NCI-H2171 (cell line): ENCODE results near the gene CAMTA1.

ENCODE experiments used
- DNase-seq: peaks from one replicate; lab custom pipeline; 2025; lab: John Stamatoyannopoulos, UW

The CAMTA1 gene

GRCh38 chr1:7500381-7501083, 715.3 kb downstream of the CAMTA1 start:
- no peak for DNase-seq

DNA sequence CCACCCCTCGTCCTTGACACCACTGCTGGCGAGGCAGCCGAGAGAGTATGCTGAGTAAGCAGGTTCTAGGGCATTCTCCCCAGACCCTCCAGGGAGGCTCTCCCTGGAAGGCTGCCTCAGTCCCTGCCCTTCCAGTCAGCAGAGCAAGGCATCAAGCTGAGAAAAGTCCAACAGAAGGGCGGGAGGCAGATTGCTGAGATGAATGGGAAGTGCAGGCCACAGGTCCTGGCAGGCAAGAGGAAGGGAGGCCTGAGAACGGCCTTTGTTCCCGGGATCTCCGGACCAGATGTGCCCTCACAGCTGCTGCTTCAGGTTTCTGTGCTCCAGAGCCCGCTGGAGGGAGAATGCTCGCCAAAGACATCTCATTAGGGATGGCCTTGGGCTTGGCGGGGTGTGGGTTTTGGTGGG, 715.8 kb downstream of the CAMTA1 start:
- DNase-seq = no peak

DNA sequence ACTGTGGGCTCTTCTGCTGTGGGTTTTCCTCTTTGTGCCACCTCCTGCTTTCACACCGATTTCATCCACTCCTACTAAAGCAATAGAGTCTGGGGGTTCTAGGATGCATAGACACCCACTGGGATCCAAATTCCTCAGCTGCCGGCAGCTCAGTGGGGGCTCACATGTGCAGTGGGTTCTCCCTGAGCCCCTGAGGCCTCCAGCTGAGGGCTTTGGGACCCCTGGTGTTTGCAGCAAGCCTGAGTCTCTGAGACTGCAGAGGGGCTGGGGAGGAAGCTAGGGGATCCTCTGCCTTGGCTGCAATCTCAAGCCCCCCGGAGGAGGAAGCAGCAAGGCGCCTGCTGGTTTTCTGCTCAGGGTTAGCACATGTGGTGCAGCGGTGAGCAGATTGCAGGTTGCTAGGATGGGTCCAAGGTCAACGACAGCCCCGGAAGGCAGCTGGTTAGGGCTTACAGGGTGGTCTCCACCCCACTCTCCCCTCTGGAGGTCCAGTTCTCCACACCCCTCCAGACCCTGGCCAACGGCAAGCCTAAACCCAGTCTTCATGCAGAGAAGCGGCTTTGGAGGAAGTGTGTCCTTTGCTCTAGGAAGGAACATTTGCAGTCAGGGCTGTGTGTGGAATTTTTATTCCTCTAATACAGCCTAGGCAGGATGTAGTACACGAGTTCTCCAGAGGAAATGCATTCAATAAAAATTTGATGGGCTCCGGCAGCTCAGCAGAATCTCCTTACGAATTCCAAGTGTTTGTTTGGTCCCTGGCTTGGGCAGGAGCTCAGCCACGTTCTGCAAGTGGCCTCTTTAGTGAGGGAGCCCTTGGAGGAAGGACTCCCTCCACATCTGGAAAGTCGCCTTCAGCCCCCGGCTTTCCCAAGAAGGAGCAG, 716.7 kb downstream of the CAMTA1 start:
- DNase-seq = no peak

DNA sequence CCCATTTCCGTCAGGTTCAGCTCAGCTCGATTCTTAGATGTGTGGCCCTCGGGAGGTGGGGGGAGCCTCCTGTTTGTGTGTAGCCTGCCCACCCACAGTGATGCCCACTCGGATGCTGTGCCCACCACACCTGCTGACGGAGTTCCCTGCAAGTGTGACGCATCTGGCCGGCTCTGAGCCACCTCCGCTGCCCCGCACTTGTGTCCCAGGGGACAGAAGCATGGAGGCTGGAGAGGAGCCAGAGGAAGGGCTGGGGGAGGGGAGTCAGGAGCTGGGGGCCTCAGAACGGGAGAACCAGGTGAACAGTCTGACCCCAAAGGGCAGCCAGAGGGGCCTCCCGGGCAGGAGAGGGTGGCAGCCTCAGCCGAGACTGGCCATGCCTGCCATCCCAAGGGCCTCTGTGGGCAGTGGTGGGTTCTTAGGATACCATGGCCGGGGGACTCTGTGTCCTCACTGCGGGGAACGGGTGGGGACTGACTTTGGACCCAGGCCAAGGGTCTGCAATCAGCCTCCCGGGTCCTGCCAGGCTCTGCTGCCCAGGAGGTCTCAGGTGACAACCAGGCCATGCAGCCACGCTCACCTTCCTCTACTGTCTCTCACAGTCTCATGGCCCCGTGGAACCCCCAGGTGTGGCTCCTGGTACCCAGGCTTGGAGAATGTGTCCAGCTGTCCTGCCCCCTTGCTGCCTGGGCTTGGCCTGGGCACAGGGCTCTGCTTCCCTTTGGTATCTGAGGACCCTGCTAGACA, 718.6 kb downstream of the CAMTA1 start:
- DNase-seq = no peak

DNA sequence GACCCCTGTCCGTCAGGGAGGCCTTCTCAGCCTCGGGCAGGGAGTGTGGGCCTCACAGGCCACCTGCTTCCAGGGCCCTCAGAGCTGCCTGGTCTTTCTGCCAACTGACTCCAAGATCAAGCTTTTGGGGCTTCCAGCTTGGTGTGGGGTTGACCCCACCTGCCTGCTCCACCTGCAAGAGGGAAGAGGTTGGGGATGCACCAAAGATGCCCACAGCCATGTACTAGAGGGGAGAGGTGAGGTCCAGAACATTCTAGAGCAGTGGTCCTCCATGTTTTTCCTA, 719.1 kb downstream of the CAMTA1 start:
- no peak for DNase-seq

GRCh38 chr1:7505094-7505770, 720.0 kb downstream of the CAMTA1 start:
- no peak for DNase-seq

- no peak for DNase-seq
Observed at GRCh38 chr1:7505771-7506453, 720.7 kb downstream of the CAMTA1 start.

DNA sequence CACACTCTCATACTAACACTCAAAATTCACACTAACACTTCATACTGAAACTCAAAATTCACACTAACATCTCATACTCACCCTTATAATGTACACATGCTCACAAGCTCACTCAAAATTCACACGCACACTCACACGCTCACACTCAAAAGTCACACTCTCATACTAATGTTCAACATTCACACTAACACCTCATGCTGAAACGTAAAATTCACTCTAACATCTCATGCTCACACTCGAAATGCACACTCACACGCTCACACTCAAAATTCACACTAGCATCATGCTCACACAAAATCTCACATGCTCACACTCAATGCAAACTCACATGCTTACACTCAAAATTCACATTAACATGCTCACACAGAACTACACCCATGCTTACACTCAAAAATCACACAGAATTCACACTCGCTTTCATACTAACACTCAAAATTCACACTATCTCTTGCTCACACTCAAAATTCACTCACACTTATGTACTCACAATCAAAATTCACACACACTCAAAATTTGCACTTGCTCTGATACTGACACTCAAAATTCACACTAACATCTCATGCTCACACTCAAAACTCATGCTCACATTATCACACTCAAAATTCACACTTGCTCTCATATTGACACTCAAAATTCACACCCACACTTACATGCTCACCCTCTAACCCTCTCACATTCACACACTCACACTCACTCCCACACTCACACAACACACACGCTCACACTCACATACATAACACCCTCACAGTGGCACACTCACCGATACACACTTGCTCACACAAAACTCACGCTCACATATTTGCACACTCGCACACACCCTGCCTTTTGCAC, 721.4 kb downstream of the CAMTA1 start:
- no peak for DNase-seq

DNA sequence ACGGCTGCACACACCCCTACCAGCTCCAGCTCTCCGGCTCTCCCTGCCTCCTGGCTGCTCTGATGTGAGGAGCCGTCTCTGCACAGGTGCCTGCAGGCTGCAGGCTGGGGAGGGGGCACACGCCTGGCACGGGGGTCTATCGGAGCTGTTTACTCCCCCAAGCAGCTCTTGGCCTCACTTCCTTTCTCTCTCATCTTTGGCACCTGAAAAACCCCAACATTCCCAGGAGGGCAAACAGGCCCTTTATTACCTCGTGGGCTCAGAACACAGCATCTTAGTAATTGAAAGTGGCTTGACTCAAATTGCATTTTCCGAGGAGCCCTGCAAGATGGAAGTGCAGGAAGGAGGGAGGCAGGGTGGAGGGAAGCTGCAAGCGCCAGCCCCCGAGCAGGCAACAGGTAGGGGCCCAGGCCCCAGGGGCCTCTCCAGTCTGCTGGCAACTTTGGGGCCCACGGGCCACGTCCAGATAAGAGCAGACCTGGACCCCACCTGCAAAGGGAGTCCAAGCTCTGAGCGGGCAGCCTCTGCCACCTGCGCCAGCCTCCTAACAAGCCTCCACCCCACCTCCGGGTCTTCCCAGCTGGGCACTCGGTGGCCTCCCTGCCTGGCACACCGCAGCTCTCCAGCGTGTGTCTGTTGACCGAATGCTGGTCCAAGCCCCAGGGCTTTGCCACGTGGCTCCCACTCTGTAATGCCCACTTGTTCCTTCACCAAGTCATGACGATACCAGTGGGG, 722.2 kb downstream of the CAMTA1 start:
- DNase-seq = no peak

DNA sequence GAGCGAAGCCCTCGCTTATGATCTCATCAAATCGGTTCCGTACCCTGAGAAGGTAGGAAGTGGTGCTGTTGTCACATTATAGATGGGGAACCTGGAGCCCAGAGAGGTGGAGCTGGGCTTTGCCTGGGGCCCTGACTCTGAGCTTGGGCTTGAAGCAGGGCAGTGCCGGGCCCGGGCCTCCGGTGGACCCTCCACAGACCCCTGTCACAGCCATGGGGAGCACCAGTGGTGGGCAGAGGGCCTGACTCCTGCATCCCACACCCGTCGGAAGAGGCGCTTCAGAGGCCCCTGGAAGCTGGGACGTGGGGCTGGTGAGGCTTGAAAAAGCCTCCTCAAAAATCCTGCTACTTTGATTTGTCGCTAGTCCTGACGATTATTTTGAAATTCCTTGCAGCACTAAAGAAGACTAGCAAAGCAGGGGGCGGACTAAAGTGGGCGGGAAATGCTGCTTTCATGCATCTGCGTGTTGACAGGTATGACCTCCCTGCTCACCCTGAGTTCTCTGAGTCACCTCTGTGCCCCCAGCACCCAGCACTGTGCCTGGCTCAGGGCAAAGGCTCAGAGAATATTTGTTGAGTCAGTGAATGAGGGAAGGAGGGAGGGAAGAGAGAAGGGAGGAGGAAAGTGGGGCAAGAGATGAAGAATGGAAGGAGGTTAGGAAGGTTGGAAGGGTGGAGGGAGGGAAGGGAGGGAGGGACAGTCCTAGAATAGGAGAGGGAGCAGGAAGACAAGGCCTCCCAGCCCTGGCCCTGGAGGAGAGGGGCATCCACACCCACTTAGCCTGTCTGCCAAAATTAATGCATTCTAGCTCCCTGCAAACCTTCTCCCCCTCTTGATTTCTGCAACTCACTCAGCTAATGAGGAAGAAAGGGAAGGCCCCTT, 723.0 kb downstream of the CAMTA1 start:
- DNase-seq = no peak

DNA sequence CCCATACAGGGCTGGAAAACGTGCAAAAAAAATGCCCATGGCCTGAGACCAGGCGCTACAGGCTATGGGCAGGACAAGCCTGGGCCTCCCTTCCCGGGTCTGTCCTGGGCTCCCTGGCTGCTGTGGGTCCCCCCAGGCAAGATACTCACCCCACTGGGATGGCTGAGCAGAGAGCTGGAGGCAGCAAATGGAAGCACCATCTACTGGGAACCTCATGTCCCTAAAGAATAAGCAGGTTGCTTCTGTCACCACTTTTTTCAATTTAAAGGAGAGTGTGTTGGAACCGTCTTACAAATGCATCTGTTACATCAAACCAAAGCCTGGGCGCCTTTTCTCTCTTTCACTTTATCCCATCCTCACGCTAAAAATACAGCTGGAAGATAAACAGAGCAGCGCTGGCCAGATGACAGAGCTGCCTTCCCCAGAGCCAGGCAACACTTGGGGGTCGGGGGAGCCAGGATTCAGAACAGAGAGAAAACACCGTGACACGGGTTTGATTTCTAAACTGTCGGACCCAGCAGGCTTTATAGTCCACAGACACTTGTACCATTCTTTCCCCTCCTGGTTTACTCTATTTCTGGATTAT, 723.8 kb downstream of the CAMTA1 start:
- no peak for DNase-seq

GRCh38 chr1:7509598-7509997, 724.3 kb downstream of the CAMTA1 start:
- no peak for DNase-seq

DNA sequence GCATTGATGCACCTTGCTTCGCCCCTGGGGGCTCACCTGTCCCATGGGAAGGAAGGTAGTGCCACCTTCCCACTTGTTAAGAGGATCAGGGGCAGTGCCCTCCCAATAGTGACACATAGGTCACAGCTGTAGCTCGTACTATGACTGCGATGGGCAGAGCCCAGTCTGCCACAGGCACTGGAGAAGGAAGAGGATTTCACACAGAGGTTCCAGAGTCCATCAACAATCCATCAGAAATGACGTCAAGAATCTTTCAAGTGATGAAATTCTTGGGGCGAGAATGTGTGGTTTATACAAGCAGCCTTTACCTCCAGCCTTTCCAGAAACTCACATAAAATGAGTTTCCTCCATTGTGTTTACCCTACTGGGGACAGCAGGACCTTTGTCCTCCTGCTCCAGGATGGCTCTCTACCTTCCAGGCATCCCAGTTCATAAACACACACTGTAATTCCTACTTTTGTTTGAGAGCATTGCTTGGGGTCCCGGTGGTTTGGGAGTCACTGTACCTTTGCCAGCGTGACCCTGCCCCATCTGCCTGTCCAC, 725.2 kb downstream of the CAMTA1 start:
- no peak for DNase-seq

GRCh38 chr1:7511381-7511780, 726.1 kb downstream of the CAMTA1 start:
- DNase-seq = no peak

DNA sequence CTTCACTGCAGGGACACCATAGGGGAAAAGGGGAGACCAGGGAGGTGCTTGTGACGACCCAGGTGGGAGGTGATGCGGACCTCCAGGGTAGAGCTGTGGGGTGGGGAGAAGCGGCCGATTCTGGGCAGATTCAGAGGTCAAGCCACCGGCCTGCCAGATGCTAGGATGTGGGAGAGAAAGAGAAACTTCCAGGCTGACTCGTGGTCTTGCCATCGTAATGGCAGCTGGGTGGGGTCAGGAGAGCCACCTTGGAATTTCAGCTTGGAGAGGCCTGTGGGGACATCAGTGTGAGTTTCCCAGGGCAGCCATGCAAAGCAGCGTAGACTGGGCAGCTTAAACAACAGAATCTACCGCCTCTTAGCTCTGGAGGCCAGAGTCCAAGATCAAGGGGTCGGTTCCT, 727.8 kb downstream of the CAMTA1 start:
- DNase-seq = no peak

DNA sequence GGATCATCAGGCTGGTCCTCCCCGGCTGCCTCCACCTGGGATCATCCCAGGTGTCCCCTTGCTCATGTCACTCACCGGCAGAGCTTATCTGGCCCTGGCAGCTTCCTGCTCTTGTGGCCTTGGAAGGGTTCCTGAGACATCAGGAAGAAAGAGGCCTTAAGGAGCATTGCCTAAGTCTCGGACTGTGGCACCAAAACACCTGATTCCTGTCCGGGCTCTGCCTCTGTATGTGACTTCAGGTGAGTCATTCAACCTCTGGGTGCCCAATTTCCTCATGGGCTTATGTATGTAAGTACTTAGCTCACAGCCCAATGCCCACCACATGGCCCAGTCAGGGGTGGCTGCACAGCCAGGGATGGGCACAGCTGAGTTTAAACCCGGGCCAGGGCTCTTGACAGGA, 729.9 kb downstream of the CAMTA1 start:
- DNase-seq = no peak

DNA sequence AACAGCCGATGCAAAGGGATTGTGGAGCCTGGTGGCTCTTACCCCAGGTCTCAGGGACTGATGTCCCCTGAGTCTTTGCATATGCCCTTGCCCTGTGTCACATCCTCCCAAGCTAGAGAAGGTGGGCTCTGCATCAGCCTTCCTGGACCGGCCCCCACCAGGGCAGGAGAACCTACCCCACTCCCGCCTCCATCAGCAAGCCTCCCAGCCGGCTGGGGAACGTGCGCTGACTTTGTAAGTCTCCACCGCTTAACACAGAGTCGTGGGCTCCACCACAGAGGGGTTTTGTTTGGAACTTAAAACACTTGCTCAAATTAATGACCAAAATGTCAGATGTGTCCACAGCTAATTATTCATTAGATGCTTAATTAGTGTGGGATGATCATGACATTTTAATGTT, 730.6 kb downstream of the CAMTA1 start:
- no peak for DNase-seq

DNA sequence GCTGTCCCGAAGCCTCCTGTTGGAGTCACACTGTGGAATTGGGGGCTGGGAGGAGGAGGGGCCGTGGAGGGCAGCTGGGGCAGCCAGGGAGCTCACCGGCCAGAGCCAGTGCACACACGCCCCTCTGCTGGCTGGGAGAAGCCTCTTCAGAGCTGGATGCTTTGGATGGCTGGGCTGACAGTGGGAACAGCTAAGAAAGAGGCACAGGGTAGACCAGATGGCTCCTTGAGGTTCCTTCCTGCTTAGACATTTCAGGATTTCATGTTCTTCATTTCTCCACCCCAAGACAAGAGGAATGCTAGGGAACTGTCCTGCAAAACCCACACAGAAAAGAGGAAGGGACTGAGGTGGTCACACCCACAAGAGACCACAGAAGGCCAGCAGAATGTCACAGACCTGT, 731.1 kb downstream of the CAMTA1 start:
- no peak for DNase-seq

- DNase-seq = no peak
Observed at GRCh38 chr1:7516929-7517328, 731.7 kb downstream of the CAMTA1 start.
